GM12878 (cell line): ENCODE data around the gene ALOXE3. TPM values are rescaled to one million over a fixed set of nuclear protein-coding genes. Genes with fewer than 3 reads are reported as not detected.

Experiments
- ATAC-seq: fragments of 200-7000 bp; cut with Tn5 transposase; 3 replicates; pipeline ENCODE4 v1.9.1; 2020; ENCODE audit warnings: mild to moderate bottlenecking, moderate library complexity
- BruUV-seq: library from RNA; stranded (reverse); fragments of 400-500 nt; replicated peaks from 2 replicates; lab custom pipeline; 2021; lab: Mats Ljungman, UMichigan
- CTCF ChIA-PET: fragments of 300-600 bp; sonication (Branson Sonifier 250); formaldehyde crosslinking; extraction: SDS; loops from one replicate; lab custom pipeline; 2021; ENCODE audit warnings: inconsistent platforms; lab: Yijun Ruan, JAX
- POLR2A ChIA-PET: fragments of 350-600 bp; formaldehyde crosslinking; extraction: SDS; loops from one replicate; lab custom pipeline; 2021; ENCODE audit warnings: inconsistent platforms; lab: Charles Lee
- RAD21 ChIA-PET: fragments of 300-600 bp; sonication (Branson Sonifier 250); formaldehyde crosslinking; loops from one replicate; lab custom pipeline; 2023; ENCODE audit warnings: antibody characterized with exemption; ENCODE audit not compliant: unreplicated experiment; lab: Charles Lee
- SMC1A ChIA-PET: fragments of 300-600 bp; sonication (Branson Sonifier 250); formaldehyde crosslinking; loops from one replicate; lab custom pipeline; 2023; ENCODE audit not compliant: unreplicated experiment, uncharacterized antibody; lab: Charles Lee
- DNase-seq: peaks from one replicate; pipeline ENCODE4 v3.0.0-alpha.2; 2011; ENCODE audit warnings: low read depth, low spot score
- FAIRE-seq: peaks from 3 replicates; lab custom pipeline; 2011; peaks lifted over from hg19 to GRCh38; lab: Jason Lieb, UNC
- H2AFZ ChIP-seq: 2 replicates; pipeline ENCODE4 v1.6.0; 2011; ENCODE audit warnings: low read depth, low read length, control low read depth; ENCODE audit not compliant: control insufficient read depth
- H3K27ac ChIP-seq: 2 replicates; pipeline ENCODE4 v1.5.1; 2011; ENCODE audit warnings: control low read depth; ENCODE audit not compliant: control insufficient read depth, insufficient read depth
- H3K27me3 ChIP-seq, 2 experiments: replicated peaks in 1 of 2; 2 replicates each; pipeline versions ENCODE4 v1.6.0 to v1.6.1; 2011; ENCODE audit warnings: low read length in 1 of 2; ENCODE audit not compliant: control insufficient read depth in 2 of 2, insufficient read depth in 2 of 2
- H3K36me3 ChIP-seq, 2 experiments: 2 replicates each; pipeline ENCODE4 v1.5.1; 2011; ENCODE audit warnings: low read length in 1 of 2; ENCODE audit not compliant: control insufficient read depth in 2 of 2, insufficient read depth in 2 of 2
- H3K4me1 ChIP-seq: 2 replicates; pipeline ENCODE4 v1.6.1; 2011; ENCODE audit warnings: mild to moderate bottlenecking, low read length, moderate library complexity, mixed read lengths; ENCODE audit not compliant: control insufficient read depth, insufficient read depth
- H3K4me2 ChIP-seq: 2 replicates; pipeline ENCODE4 v1.6.0; 2011; ENCODE audit warnings: control low read depth; ENCODE audit not compliant: control insufficient read depth, insufficient read depth
- H3K4me3 ChIP-seq: fragments of 200-600 bp; sonication (generic); 2 replicates; pipeline ENCODE4 v1.5.1; 2016
- H3K79me2 ChIP-seq: 2 replicates; pipeline ENCODE4 v1.6.0; 2011; ENCODE audit warnings: low read length; ENCODE audit not compliant: control insufficient read depth, insufficient read depth
- H3K9ac ChIP-seq: 2 replicates; pipeline ENCODE4 v1.8.0; 2011; ENCODE audit warnings: low read length, control low read depth, mixed read lengths; ENCODE audit not compliant: control insufficient read depth, insufficient read depth
- H3K9me3 ChIP-seq: replicated peaks from 3 replicates; pipeline ENCODE4 v1.5.1; 2011; ENCODE audit warnings: mild to moderate bottlenecking, low read length; ENCODE audit not compliant: control insufficient read depth, insufficient read depth
- H4K20me1 ChIP-seq: 2 replicates; pipeline ENCODE4 v1.6.0; 2011; ENCODE audit not compliant: control insufficient read depth, insufficient read depth
- CBX3 ChIP-seq: fragments of 200-600 bp; sonication (generic); IDR thresholded peaks from 2 replicates; pipeline ENCODE4 v1.6.1; 2016; ENCODE audit warnings: low read depth, borderline replicate concordance
- CREB1 ChIP-seq: IDR thresholded peaks from 2 replicates; pipeline ENCODE4 v1.6.1; 2012; ENCODE audit warnings: low read depth, mild to moderate bottlenecking, inconsistent platforms
- CREM ChIP-seq: IDR thresholded peaks from 2 replicates; pipeline ENCODE4 v1.6.1; 2014; ENCODE audit warnings: antibody characterized with exemption, low read depth
- MXI1 ChIP-seq: fragments of 150-350 bp; IDR thresholded peaks from 2 replicates; pipeline ENCODE4 v1.6.1; 2011; ENCODE audit warnings: low read depth, mild to moderate bottlenecking, inconsistent platforms, low read length, improper control_type of control experiment
- MYC ChIP-seq: IDR thresholded peaks from 2 replicates; pipeline ENCODE4 v1.6.1; 2011; ENCODE audit warnings: mild to moderate bottlenecking, low read length, moderate library complexity, inconsistent platforms; ENCODE audit not compliant: insufficient read depth, insufficient replicate concordance, insufficient read length, severe bottlenecking
- NFXL1 ChIP-seq: fragments of 450-650 bp; IDR thresholded peaks from 2 replicates; pipeline ENCODE4 v1.6.1; 2017; ENCODE audit warnings: antibody characterized with exemption, mild to moderate bottlenecking, borderline replicate concordance
- NRF1 ChIP-seq: conservative IDR thresholded peaks from 2 replicates; pipeline ENCODE4 v1.6.1; 2011; ENCODE audit warnings: mild to moderate bottlenecking, low read depth, low read length, improper control_type of control experiment
- RAD51 ChIP-seq: fragments of 450-650 bp; IDR thresholded peaks from 2 replicates; pipeline ENCODE4 v1.6.1; 2016; ENCODE audit warnings: moderate library complexity, mild to moderate bottlenecking, inconsistent platforms
- SMARCA5 ChIP-seq: fragments of 450-650 bp; IDR thresholded peaks from 2 replicates; pipeline ENCODE4 v1.6.1; 2017; ENCODE audit warnings: mild to moderate bottlenecking
- SMC3 ChIP-seq: IDR thresholded peaks from 2 replicates; pipeline ENCODE4 v1.6.1; 2011; ENCODE audit warnings: low read length, improper control_type of control experiment, borderline replicate concordance
- YBX1 ChIP-seq: fragments of 450-650 bp; IDR thresholded peaks from 2 replicates; pipeline ENCODE4 v1.6.1; 2016; ENCODE audit warnings: antibody characterized with exemption
- YY1 ChIP-seq: IDR thresholded peaks from 2 replicates; pipeline ENCODE4 v1.6.1; 2011; ENCODE audit warnings: low read depth, mild to moderate bottlenecking, low read length
- ZBED1 ChIP-seq: IDR thresholded peaks from 2 replicates; pipeline ENCODE4 v1.6.1; 2016; ENCODE audit warnings: borderline replicate concordance
- ZNF622 ChIP-seq: fragments of 450-650 bp; IDR thresholded peaks from 2 replicates; pipeline ENCODE4 v1.6.1; 2017; ENCODE audit warnings: mild to moderate bottlenecking, inconsistent platforms
- WGBS: methylation state at CpG from one replicate; pipeline ENCODE4 v1.1.6; 2016; ENCODE audit warnings: low lambda C conversion rate; ENCODE audit not compliant: insufficient replicate concordance, insufficient coverage; ENCODE audit errors: missing lambda C conversion rate; 5-methylcytosine and 5-hydroxymethylcytosine counted together
- in situ Hi-C: fragments of 300-500 bp; cut with MboI; formaldehyde crosslinking; loops from 9 replicates; pipeline ENCODE4 v1.14.3; 2018; ENCODE audit warnings: mixed read lengths
- intact Hi-C: fragments of 100-400 bp; cut with micrococcal nuclease; formaldehyde crosslinking; loops from one replicate; pipeline ENCODE4 v1.14.2; 2022; ENCODE audit not compliant: unreplicated experiment
- polyA plus RNA-seq, 11 experiments: library from polyadenylated mRNA; depleted of rRNA in 4 of 11; unstranded in 6 of 11; stranded (reverse) in 5 of 11; fragments of >200 nt; fragmentation: Nextera tagmentation in 4 of 11; fragmentation: Illumina TruSeq in 1 of 11; extraction: Ambion mirVana in 4 of 11; extraction: Trizol in 1 of 11; gene quantifications; 1 replicate in 1 of 11; 2 replicates in 10 of 11; pipeline versions ENCODE4 v1.2.1 to v1.2.3, GENCODE V29; 2011 to 2016; ENCODE audit warnings: inconsistent platforms in 2 of 11, missing spikeins in 2 of 11, low read depth in 1 of 11
- total RNA-seq, 4 experiments: library from RNA; depleted of rRNA in 3 of 4; stranded (reverse); fragments of >200 nt in 3 of 4; fragmentation: Illumina TruSeq in 1 of 4; extraction: Trizol in 1 of 4; gene quantifications; 2 replicates each; pipeline versions ENCODE4 v1.2.1 to v1.2.3, GENCODE V29; 2013 to 2021
- TF ChIP-seq, protein P1 (sequence below): IDR thresholded peaks from 2 replicates; pipeline ENCODE4 v1.6.1; 2012; ENCODE audit warnings: improper control_type of control experiment, low read depth, low read length; ENCODE audit not compliant: insufficient replicate concordance
- TF ChIP-seq, protein P2 (sequence below): IDR thresholded peaks from 2 replicates; pipeline ENCODE4 v1.6.1; 2012; ENCODE audit warnings: mild to moderate bottlenecking, low read depth, low read length

ALOXE3 gene
- total and polyA plus RNA-seq, 10 of the 15 experiments (the other 5 are each of a cell fraction or from before 2014, with no cell fraction given): 0.04 TPM; not detected in 9

DNA sequence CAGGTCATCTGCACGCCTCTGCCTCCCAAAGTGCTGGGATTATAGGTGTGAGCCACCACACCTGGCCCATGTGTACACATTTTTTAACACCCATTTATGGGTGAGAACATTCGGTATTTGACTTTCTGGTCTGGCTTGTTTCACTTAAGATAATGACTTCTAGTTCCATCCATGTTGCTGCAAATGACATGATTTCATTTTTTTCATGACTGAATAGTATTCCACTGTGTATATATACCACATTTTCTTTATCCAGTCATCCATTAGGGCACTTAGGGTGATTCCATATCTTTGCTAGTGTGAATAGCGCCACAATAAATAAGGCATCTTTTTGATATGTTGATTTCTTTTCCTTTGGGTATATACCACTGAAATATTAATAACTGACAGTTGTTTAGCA lies 36.4 kb downstream of the ALOXE3 start:
- no peak overlapping the region for H2AFZ ChIP-seq
- ChIA-PET RAD21 (no interaction called here), CTCF (interaction anchor here (0.8 to 9.4 kb wide), 10 partner anchors 8 to 37 kb away, joined by 3 to 159 read pairs (median 6); partner anchors contain the start of gene ALOXE3), POLR2A (no interaction called here), SMC1A (interaction anchor here (1.4 kb wide), 1 partner anchor 13 kb away, joined by 5 read pairs; no protein-coding TSS in a partner anchor)
- intact Hi-C loops: loop anchor here (2.0 kb wide), 1 partner anchor 37 kb away; the partner anchor contains the start of gene ALOXE3
- DNase-seq (no peak), FAIRE-seq (no peak), ATAC-seq (no peak)
- H3K79me2 ChIP-seq: no peaks in the 10 kb centered on the region
- no peaks in the 10 kb centered on the region for H3K36me3 ChIP-seq
- peaks cover 0 to 3% of the 10 kb centered on the region in 2 experiments; a peak in 2 of 4 replicates for H3K27me3 ChIP-seq
- H3K9me3 ChIP-seq: no peaks in the 10 kb centered on the region
- in situ Hi-C loops: no loop called here
- H4K20me1 ChIP-seq: no peaks in the 10 kb centered on the region
- no TSS peak for BruUV-seq
- H3K9ac ChIP-seq: no peak overlapping the region
- H3K27ac ChIP-seq: no peak overlapping the region
- no peak overlapping the region for H3K4me2 ChIP-seq
- H3K4me1 ChIP-seq: peaks cover 4% of the 10 kb centered on the region; the same call in 1 of the 2 replicates
- no peak overlapping the region for H3K4me3 ChIP-seq
- WGBS: 34% methylated on average over 3 of the region's 3 CpGs
- no peak for TF ChIP-seq ZBED1
- no peak for TF ChIP-seq SMARCA5
- no peak for TF ChIP-seq CBX3
- no peak for TF ChIP-seq SMC3
- no peak for TF ChIP-seq MXI1
- TF ChIP-seq YY1: no peak
- TF ChIP-seq NFXL1: no peak
- no peak for TF ChIP-seq CREB1
- TF ChIP-seq, protein P1, sequence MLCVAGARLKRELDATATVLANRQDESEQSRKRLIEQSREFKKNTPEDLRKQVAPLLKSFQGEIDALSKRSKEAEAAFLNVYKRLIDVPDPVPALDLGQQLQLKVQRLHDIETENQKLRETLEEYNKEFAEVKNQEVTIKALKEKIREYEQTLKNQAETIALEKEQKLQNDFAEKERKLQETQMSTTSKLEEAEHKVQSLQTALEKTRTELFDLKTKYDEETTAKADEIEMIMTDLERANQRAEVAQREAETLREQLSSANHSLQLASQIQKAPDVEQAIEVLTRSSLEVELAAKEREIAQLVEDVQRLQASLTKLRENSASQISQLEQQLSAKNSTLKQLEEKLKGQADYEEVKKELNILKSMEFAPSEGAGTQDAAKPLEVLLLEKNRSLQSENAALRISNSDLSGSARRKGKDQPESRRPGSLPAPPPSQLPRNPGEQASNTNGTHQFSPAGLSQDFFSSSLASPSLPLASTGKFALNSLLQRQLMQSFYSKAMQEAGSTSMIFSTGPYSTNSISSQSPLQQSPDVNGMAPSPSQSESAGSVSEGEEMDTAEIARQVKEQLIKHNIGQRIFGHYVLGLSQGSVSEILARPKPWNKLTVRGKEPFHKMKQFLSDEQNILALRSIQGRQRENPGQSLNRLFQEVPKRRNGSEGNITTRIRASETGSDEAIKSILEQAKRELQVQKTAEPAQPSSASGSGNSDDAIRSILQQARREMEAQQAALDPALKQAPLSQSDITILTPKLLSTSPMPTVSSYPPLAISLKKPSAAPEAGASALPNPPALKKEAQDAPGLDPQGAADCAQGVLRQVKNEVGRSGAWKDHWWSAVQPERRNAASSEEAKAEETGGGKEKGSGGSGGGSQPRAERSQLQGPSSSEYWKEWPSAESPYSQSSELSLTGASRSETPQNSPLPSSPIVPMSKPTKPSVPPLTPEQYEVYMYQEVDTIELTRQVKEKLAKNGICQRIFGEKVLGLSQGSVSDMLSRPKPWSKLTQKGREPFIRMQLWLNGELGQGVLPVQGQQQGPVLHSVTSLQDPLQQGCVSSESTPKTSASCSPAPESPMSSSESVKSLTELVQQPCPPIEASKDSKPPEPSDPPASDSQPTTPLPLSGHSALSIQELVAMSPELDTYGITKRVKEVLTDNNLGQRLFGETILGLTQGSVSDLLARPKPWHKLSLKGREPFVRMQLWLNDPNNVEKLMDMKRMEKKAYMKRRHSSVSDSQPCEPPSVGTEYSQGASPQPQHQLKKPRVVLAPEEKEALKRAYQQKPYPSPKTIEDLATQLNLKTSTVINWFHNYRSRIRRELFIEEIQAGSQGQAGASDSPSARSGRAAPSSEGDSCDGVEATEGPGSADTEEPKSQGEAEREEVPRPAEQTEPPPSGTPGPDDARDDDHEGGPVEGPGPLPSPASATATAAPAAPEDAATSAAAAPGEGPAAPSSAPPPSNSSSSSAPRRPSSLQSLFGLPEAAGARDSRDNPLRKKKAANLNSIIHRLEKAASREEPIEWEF: no peak
- no peak for TF ChIP-seq CREM
- TF ChIP-seq, protein P2, sequence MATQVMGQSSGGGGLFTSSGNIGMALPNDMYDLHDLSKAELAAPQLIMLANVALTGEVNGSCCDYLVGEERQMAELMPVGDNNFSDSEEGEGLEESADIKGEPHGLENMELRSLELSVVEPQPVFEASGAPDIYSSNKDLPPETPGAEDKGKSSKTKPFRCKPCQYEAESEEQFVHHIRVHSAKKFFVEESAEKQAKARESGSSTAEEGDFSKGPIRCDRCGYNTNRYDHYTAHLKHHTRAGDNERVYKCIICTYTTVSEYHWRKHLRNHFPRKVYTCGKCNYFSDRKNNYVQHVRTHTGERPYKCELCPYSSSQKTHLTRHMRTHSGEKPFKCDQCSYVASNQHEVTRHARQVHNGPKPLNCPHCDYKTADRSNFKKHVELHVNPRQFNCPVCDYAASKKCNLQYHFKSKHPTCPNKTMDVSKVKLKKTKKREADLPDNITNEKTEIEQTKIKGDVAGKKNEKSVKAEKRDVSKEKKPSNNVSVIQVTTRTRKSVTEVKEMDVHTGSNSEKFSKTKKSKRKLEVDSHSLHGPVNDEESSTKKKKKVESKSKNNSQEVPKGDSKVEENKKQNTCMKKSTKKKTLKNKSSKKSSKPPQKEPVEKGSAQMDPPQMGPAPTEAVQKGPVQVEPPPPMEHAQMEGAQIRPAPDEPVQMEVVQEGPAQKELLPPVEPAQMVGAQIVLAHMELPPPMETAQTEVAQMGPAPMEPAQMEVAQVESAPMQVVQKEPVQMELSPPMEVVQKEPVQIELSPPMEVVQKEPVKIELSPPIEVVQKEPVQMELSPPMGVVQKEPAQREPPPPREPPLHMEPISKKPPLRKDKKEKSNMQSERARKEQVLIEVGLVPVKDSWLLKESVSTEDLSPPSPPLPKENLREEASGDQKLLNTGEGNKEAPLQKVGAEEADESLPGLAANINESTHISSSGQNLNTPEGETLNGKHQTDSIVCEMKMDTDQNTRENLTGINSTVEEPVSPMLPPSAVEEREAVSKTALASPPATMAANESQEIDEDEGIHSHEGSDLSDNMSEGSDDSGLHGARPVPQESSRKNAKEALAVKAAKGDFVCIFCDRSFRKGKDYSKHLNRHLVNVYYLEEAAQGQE: no peak
- no peak for TF ChIP-seq YBX1
- TF ChIP-seq RAD51: no peak
- no peak for TF ChIP-seq NRF1
- no peak for TF ChIP-seq MYC
- no peak for TF ChIP-seq ZNF622
